Measurements from ENCODE around the gene DCTPP1.
"Not testable (repeated sequence)": the region's sequence is repeated elsewhere in the genome, so short reads cannot be mapped to it uniquely, and the experiment has no call there.

DCTPP1 gene

GRCh38 chr16:30409125-30410060, 20.4 kb downstream of the DCTPP1 start:
- peak; percentile 97 for DNase-seq

DNA sequence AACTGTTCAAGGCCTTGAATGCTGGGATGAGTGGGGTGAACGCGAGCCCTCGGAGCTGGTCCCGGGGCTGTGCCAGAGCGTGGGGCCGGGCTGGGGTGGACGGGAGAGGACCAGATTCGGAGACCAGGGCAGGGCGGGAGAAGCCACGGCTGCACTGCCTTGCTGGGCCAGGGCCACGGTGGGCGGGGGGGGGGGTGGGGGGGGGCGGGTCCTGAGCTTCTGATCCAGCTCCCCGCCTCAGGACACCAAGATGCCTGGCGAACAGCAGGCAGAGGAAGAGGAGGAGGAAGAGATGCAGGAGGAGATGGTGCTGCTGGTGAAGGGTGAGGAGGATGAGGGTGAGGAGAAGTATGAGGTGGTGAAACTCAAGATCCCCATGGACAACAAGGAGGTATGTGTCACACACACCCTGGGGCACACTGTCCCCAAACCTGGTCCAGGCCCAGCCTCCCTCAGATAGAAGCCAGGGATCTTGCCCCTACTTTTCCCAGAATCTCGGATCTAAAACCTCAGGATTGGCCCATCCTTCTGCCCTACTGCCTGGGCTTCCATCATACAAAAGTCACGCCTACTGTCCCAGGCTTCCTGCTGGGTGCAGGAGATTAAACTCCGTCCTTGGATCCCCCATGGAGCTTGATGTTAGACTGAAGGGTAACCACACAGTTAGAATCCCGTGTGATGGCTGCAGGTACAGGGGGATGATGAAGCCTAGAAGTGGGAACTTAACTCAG, 21.9 kb downstream of the DCTPP1 start:
- DNase-seq, result no peak

GRCh38 chr16:30407102-30407803, 22.6 kb downstream of the DCTPP1 start, which contains the start of gene ZNF771:
Gene ZNF771 (plus strand): TSS chr16:30407606. CDS start chr16:30408054, 448 bp downstream.
- peak; percentile 97 for DNase-seq

DNA sequence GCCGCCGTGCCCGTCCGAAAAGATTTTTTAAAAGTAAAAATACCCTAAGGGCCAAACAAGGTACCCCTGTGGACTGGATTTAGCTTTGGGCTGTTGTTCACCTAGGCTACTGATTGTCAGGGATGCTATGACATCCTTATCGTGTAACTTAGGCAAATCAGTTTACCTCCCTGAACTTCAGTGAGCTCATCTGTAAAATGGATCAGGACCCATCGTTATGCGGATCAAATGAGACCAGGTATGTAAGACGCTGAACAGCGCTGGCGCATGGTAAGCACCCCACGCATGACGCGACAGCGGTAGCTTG, 23.1 kb downstream of the DCTPP1 start:
- no peak for DNase-seq

GRCh38 chr16:30401768-30402425, 27.9 kb downstream of the DCTPP1 start:
- no peak for DNase-seq

GRCh38 chr16:30399435-30400186, 30.2 kb downstream of the DCTPP1 start:
- DNase-seq, result no peak

GRCh38 chr16:30398661-30399434, 31.0 kb downstream of the DCTPP1 start:
- no peak for DNase-seq

DNA sequence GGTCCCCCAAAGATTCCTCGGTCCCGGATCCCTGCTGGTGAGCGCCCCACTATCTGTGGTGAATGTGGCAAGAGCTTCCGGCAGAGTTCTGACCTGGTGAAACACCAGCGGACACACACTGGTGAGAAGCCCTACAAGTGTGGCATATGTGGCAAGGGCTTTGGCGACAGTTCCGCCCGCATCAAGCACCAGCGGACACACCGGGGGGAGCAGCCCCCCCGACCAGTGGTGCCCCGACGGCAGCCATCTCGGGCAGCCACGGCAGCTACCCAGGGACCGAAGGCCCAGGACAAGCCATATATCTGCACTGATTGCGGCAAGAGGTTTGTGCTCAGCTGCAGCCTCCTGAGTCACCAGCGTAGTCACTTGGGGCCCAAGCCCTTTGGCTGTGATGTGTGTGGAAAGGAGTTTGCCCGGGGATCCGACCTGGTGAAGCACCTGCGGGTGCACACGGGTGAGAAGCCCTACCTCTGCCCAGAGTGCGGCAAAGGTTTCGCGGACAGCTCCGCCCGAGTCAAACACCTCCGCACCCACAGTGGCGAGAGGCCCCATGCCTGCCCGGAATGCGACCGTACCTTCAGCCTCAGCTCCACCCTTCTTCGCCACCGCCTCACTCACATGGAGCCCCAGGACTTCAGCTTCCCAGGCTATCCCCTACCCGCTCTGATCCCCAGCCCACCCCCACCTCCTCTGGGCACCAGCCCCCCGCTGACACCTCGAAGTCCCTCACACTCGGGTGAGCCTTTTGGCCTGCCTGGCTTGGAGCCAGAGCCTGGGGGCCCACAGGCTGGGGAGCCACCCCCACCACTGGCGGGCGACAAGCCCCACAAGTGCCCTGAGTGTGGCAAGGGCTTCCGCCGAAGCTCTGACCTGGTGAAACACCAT, 31.8 kb downstream of the DCTPP1 start:
- DNase-seq, result no peak

DNA sequence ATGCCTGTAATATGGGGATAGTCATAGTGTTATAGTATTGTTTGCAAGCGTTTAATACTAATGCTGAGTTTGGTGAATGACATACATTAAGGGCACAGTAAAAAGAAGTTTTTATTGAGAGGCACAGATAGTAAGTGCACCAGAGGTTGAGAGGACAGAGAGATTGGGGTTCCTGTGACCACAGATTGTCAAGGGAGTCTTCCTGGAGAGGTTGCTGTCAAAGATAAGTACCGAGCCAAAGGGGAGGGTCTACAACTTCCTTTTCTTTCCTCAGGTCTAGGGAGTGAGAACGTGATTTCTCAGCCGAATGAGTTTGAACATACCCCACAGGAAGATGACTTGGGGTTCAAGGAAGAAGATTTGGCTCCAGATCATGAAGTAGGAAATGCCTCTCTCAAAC, 32.8 kb downstream of the DCTPP1 start:
- DNase-seq, result no peak

DNA sequence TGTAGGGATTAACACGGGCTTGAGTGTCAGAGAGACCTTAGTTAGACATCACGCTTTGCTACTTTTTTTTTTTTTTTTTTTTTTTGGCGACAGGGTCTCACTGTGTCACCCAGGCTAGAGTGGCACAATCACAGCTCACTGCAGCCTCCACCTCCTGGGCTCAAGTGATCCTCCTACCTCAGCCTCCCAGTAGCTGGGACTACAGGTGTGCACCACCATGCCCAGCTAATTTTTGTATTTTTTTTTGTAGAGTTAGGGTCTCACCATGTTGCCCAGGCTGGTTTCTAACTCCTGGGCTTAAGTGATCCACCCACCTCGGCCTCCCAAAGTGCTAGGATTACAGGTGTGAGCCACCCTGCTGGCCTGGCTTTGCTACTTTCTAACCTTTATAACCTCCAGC, 33.2 kb downstream of the DCTPP1 start:
- not testable (repeated sequence) for DNase-seq

GRCh38 chr16:30395992-30396585, 33.7 kb downstream of the DCTPP1 start:
- no peak for DNase-seq

DNA sequence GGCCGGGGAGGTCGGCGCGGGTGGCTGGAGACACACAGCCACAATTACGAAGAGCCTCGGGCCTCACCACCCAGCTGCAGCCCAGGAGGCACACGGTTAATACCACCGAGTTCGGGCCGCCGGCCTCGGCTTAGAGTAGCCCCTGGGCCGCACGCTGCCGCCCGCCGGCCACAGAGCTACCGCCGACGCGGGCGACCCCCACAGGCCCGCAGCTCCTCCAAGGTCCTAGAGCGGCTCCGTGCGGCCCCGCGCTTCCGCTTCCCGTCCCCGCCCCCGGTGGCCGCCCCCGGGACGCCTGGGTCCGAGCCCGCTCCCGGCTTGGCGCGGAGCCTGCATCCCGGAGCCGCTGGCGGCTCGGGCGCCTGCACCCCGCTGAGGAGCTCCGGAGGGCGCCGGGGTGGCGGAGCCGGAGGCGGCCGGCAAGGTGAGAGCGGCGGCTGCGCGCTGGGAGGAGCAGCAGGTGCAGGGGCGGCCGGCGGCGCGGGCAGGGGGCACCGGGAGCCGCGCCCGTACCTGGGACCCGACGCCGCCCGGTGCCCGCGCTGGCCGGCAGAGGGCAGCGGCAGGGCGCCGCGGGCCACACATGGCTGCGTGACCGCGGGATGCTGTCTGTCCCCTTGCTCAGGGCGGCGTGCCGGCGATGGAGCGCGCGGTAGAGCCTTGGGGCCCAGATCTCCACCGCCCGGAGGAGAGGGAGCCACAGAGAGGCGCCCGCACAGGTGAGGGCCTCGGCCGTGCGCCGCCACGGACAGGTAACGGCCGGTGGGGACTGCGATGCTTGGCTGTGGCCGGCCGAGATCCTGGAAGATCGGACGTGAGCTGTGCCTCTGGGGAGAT, 34.5 kb downstream of the DCTPP1 start, which contains the start of gene ZNF48:
Gene ZNF48, plus strand, starts transcription at position 266 of the 837 bp plus-strand sequence. Its CDS starts 375 bp downstream, at position 641.
- peak; percentile 74 for DNase-seq

GRCh38 chr16:30394592-30395154, 35.2 kb downstream of the DCTPP1 start:
- no peak for DNase-seq

DNA sequence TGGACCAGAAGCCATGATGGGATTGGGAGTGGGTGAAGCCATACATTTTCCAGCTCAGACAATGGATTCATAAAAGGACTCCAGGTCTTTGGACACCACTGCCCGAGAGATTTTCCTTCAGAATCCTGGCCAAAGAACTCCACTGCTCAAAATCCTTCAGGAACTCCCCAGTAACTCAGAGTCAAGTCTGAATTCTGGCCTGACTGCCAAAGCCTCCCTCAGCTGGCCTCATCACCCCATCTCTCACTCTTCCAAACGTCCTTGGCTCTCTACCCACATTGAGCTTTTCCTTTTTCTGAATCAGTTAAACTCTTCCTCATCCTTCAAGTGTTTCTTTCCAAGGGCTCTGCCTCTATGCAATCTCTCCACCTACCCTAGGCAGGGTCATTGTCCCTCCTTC, 46.3 kb downstream of the DCTPP1 start:
- DNase-seq, result no peak

DNA sequence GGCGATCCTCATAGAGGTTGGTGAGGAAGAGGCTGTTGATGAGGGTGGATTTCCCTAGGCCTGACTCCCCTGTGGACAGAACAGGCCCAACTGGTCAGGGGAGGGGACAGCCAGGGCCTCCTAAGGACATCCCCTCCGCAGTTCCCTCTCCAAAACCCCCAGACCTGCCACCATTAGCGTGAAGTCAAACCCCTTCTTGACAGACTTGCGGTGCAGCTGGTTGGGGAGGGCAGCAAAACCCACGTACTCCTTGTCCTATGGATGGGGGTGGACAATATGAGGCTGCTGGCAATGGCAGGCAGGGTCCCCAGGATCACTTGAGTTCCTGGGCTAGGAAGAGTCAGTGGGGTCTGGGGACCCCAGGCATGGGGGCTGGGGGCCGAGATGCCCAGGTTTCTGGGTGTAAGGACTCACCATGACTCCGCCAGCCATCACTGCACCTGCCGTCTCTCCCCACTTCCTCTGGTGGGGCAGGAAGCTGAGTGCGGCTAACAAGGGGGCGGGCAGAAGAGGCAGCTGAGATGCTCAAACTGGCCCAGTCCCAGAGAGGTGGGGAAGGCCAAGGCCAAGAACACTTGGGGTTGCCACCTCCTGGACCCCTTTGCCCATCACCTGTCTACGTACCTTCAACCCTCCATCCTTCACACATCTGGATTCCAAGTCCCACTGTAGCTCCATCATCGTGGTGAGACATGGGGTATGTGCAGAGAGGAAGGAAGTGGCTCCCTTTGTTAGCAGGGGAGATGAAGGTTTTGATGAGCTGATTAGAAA, 47.5 kb downstream of the DCTPP1 start, which contains the start of gene SEPTIN1:
Gene SEPTIN1, minus strand, starts transcription at position 451 of the 771 bp plus-strand sequence. Its CDS starts 19 bp downstream, at position 432.
- DNase-seq, result peak; percentile 85

DNA sequence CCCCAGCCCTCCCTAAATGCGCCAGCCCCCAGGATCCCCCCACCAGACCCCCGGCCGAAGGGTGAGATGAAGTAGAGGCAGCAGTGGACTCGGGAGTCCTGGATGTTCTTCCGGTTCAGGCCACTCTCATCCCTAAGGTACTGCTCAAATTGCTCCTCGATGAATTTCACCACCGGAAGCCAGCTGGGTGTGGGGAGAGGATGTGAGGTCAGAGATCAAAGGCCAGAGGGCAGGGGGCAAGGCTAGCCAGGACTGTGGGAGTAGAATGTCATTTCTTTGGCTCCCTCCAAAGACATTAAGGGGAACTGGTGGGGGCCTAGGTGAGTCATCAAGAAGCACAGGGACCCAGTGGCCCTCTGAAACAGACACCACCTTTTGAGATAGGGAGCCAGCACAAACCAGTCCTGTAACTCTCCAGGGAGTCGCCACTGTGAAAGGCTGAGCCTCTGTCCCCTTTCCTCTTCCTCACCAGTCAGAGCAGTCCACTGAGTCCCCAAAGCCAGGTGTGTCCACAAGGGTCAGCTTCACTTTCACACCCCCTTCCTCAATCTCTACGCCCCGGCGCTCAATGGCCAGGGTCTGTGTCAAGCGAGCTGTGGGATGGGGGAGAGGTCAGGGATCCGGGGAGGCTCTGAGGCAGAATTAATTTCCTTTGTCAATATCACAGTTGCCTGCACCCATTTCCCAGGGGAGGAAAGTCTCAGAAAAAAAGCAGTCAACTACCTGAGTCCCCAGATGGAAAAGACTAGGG, 48.4 kb downstream of the DCTPP1 start:
- peak; percentile 62 for DNase-seq

- no peak for DNase-seq
These were observed 49.0 kb downstream of the DCTPP1 start for GRCh38 chr16:30380803-30381208.
